Endothelial cell of umbilical vein (primary cell): ENCODE measurements around the gene TIMM10B. TPM values are rescaled to one million over a fixed set of nuclear protein-coding genes. Genes with fewer than 3 reads are reported as not detected.

Experiments used
- BruUV-seq: library from RNA; stranded (reverse); fragments of 400-500 nt; replicated peaks from 2 replicates; lab custom pipeline; 2021; lab: Mats Ljungman, UMichigan
- CTCF ChIA-PET: fragments of 300-600, 350-600 bp; sonication (Branson Sonifier 250); formaldehyde crosslinking; loops from one replicate; lab custom pipeline; 2021; ENCODE audit warnings: antibody characterized with exemption, inconsistent platforms; lab: Charles Lee
- POLR2A ChIA-PET: fragments of 300-600, 350-600 bp; sonication (Branson Sonifier 250); formaldehyde crosslinking; loops from one replicate; lab custom pipeline; 2021; ENCODE audit warnings: antibody characterized with exemption, inconsistent platforms; lab: Charles Lee
- DNase-seq: peaks from one replicate; pipeline ENCODE4 v3.0.0-alpha.2; 2011; ENCODE audit warnings: low read depth, low spot score
- FAIRE-seq: peaks from 2 replicates; lab custom pipeline; 2011; peaks lifted over from hg19 to GRCh38; lab: Jason Lieb, UNC
- H2AFZ ChIP-seq: 2 replicates; pipeline ENCODE4 v1.6.0; 2012; ENCODE audit warnings: low read depth, low read length, control low read depth, inconsistent platforms
- H3K27ac ChIP-seq: 2 replicates; pipeline ENCODE4 v1.5.1; 2011; ENCODE audit warnings: low read depth, mild to moderate bottlenecking, control low read depth, low read length, moderate library complexity; ENCODE audit not compliant: insufficient read depth
- H3K27me3 ChIP-seq, 2 experiments: 2 replicates each; pipeline versions ENCODE4 v1.6.0 to v1.6.1; 2011; ENCODE audit warnings: low read length in 2 of 2, mixed read lengths in 1 of 2; ENCODE audit not compliant: control insufficient read depth in 2 of 2, insufficient read depth in 2 of 2
- H3K36me3 ChIP-seq, 2 experiments: 2 replicates in 1 of 2; 3 replicates in 1 of 2; pipeline ENCODE4 v1.5.1; 2011; ENCODE audit warnings: low read length in 2 of 2, mild to moderate bottlenecking in 1 of 2, moderate library complexity in 1 of 2; ENCODE audit not compliant: control insufficient read depth in 2 of 2, insufficient read depth in 2 of 2; ENCODE audit errors: extremely low read depth in 1 of 2
- H3K4me1 ChIP-seq: 3 replicates; pipeline ENCODE4 v1.5.1; 2011; ENCODE audit warnings: mild to moderate bottlenecking, low read length; ENCODE audit not compliant: control insufficient read depth, insufficient read depth; ENCODE audit errors: extremely low read depth
- H3K4me2 ChIP-seq: 2 replicates; pipeline ENCODE4 v1.6.1; 2011; ENCODE audit warnings: low read length, control low read depth, mixed read lengths; ENCODE audit not compliant: insufficient read depth
- H3K4me3 ChIP-seq, 3 experiments: fragments of 200-600 bp in 1 of 3; sonication (generic), shearing (Covaris generic) in 1 of 3; replicated peaks in 1 of 3; 2 replicates each; pipeline ENCODE4 v1.5.1; 2011 to 2016; ENCODE audit warnings: control low read depth in 3 of 3, low read length in 3 of 3, mild to moderate bottlenecking in 2 of 3, inconsistent platforms in 1 of 3, low read depth in 1 of 3, moderate library complexity in 1 of 3; ENCODE audit not compliant: insufficient read depth in 1 of 3
- H3K79me2 ChIP-seq: 2 replicates; pipeline ENCODE4 v1.6.0; 2012; ENCODE audit warnings: low read length, inconsistent platforms; ENCODE audit not compliant: control insufficient read depth, insufficient read depth
- H3K9ac ChIP-seq: replicated peaks from 2 replicates; pipeline ENCODE3; 2011; ENCODE audit warnings: low read length, control low read depth; ENCODE audit not compliant: insufficient read depth; ENCODE audit errors: extremely low read depth
- H3K9me1 ChIP-seq: replicated peaks from 3 replicates; pipeline ENCODE4 v1.6.0; 2011; ENCODE audit warnings: mild to moderate bottlenecking, low read length; ENCODE audit not compliant: control insufficient read depth, insufficient read depth; ENCODE audit errors: extremely low read depth
- H3K9me3 ChIP-seq: replicated peaks from 2 replicates; pipeline ENCODE4 v1.5.1; 2012; ENCODE audit warnings: low read length, inconsistent platforms; ENCODE audit not compliant: control insufficient read depth, insufficient read depth
- H4K20me1 ChIP-seq: replicated peaks from 2 replicates; pipeline ENCODE3; 2011; ENCODE audit warnings: mild to moderate bottlenecking, low read length; ENCODE audit not compliant: control insufficient read depth, insufficient read depth; ENCODE audit errors: extremely low read depth
- CTCF ChIP-seq, 2 donors: IDR thresholded peaks; 1 replicate in 1 of 2; 2 replicates in 1 of 2; pipeline ENCODE4 v1.5.1; 2011; ENCODE audit warnings: low read length in 2 of 2, mild to moderate bottlenecking in 2 of 2, moderate library complexity in 2 of 2, control low read depth in 1 of 2, inconsistent platforms in 1 of 2, low read depth in 1 of 2; ENCODE audit not compliant: insufficient read depth in 1 of 2; ENCODE audit errors: extremely low read depth in 1 of 2
- EZH2 ChIP-seq: IDR thresholded peaks from 2 replicates; pipeline ENCODE4 v1.6.1; 2012; ENCODE audit warnings: borderline replicate concordance, low read depth, mild to moderate bottlenecking, moderate library complexity, low read length, inconsistent platforms; ENCODE audit not compliant: severe bottlenecking
- FOS ChIP-seq: IDR thresholded peaks from 2 replicates; pipeline ENCODE4 v1.6.1; 2011; ENCODE audit warnings: mild to moderate bottlenecking, low read length, moderate library complexity, borderline replicate concordance; ENCODE audit not compliant: insufficient read depth
- GATA2 ChIP-seq: IDR thresholded peaks from 2 replicates; pipeline ENCODE4 v1.7.0; 2011; ENCODE audit warnings: low read depth, mild to moderate bottlenecking, moderate library complexity, mixed read lengths, low read length; ENCODE audit not compliant: insufficient read length, insufficient read depth
- JUN ChIP-seq: IDR thresholded peaks from 2 replicates; pipeline ENCODE4 v1.6.1; 2011; ENCODE audit warnings: borderline replicate concordance, low read depth; ENCODE audit not compliant: insufficient read length, insufficient read depth
- MAX ChIP-seq: IDR thresholded peaks from 2 replicates; pipeline ENCODE4 v1.6.1; 2011; ENCODE audit not compliant: insufficient read depth, insufficient read length
- MYC ChIP-seq: IDR thresholded peaks from one replicate; pipeline ENCODE4 v1.6.1; 2011; ENCODE audit warnings: mild to moderate bottlenecking, low read depth, low read length
- POLR2A ChIP-seq: IDR thresholded peaks from 2 replicates; pipeline ENCODE4 v1.6.1; 2012; ENCODE audit warnings: low read depth, mild to moderate bottlenecking, control low read depth, low read length
- POLR2AphosphoS5 ChIP-seq: IDR thresholded peaks from 2 replicates; pipeline ENCODE4 v1.6.1; 2012; ENCODE audit warnings: low read depth, mild to moderate bottlenecking, control low read depth, low read length, moderate library complexity; ENCODE audit not compliant: insufficient read depth
- dilution Hi-C: fragments of 300-500 bp; cut with MboI; formaldehyde crosslinking; loops from one replicate; pipeline ENCODE4 v1.15.0; 2019; ENCODE audit warnings: low sequenced_read_pairs; ENCODE audit not compliant: extremely low pct_ligation_motif_present
- intact Hi-C: fragments of 100-400 bp; cut with micrococcal nuclease; formaldehyde crosslinking; loops from one replicate; pipeline ENCODE4 v1.10.0; 2022
- polyA plus RNA-seq, 4 experiments: library from polyadenylated mRNA; depleted of rRNA in 3 of 4; stranded (reverse) in 3 of 4; unstranded in 1 of 4; fragments of >200 nt; gene quantifications; 2 replicates each; pipeline versions ENCODE4 v1.2.1 to v1.2.3, GENCODE V29; 2011 to 2012; ENCODE audit warnings: missing spikeins in 1 of 4
- total RNA-seq: library from RNA; stranded (reverse); gene quantifications from 2 replicates; pipeline ENCODE4 v1.2.3, GENCODE V29; 2021

TIMM10B gene
- total and polyA plus RNA-seq, 2 donors (not counting 3 experiments of a cell fraction or from before 2014, with no cell fraction given): 31.3 to 36.5 TPM

GRCh38 chr11:6458352-6459098 is 22.8 kb upstream of the TIMM10B start:
- no peaks in the 10 kb centered on the region for H4K20me1 ChIP-seq
- H3K4me3 ChIP-seq: no peak overlapping the region
- no peak overlapping the region for H3K27ac ChIP-seq
- CTCF ChIA-PET: interaction anchor here (1.1 to 2.0 kb wide), 3 partner anchors 13 to 20 kb away, joined by 3 to 13 read pairs (median 6); no protein-coding TSS in a partner anchor
- intact Hi-C loops: no loop called here
- no peak overlapping the region for H3K4me2 ChIP-seq
- no peaks in the 10 kb centered on the region for H3K9me3 ChIP-seq
- FAIRE-seq: no peak
- POLR2A ChIA-PET: no interaction called here
- no peaks in the 10 kb centered on the region for H3K4me1 ChIP-seq
- no peaks in the 10 kb centered on the region for H3K79me2 ChIP-seq
- H3K36me3 ChIP-seq: peaks cover 0 to 36% of the 10 kb centered on the region in 2 experiments
- H3K9me1 ChIP-seq: no peaks in the 10 kb centered on the region
- no peaks in the 10 kb centered on the region for H3K27me3 ChIP-seq
- no peak for TF ChIP-seq POLR2A
- no peak for TF ChIP-seq POLR2AphosphoS5
- BruUV-seq: no TSS peak
- H3K9ac ChIP-seq: no peak overlapping the region
- dilution Hi-C loops: no loop called here
- no peak overlapping the region for H2AFZ ChIP-seq
- DNase-seq: no peak

- H3K27me3 ChIP-seq: no peaks in the 10 kb centered on the region
- H3K4me2 ChIP-seq: no peak overlapping the region
- no peak overlapping the region for H3K4me3 ChIP-seq
- intact Hi-C loops: no loop called here
- no peaks in the 10 kb centered on the region for H4K20me1 ChIP-seq
- CTCF ChIA-PET: interaction anchor here (1.1 to 2.0 kb wide), 4 partner anchors 13 to 80 kb away, joined by 3 to 13 read pairs (median 6); no protein-coding TSS in a partner anchor
- no peaks in the 10 kb centered on the region for H3K9me1 ChIP-seq
- H3K4me1 ChIP-seq: no peaks in the 10 kb centered on the region
- no peak overlapping the region for H3K9ac ChIP-seq
- DNase-seq: no peak
- dilution Hi-C loops: no loop called here
- H3K9me3 ChIP-seq: no peaks in the 10 kb centered on the region
- no peak overlapping the region for H3K27ac ChIP-seq
- POLR2A ChIA-PET: no interaction called here
- TF ChIP-seq MYC (no peak), POLR2A (no peak), GATA2 (no peak), CTCF (IDR thresholded peaks at IDR 0.05; ENCODE audit: extremely low read depth in 1 of 2, insufficient read depth in 1 of 2, low read depth in 1 of 2, low read length in 2 of 2) (no peak), MAX (no peak), POLR2AphosphoS5 (no peak), EZH2 (no peak), JUN (no peak), FOS (no peak)
- no TSS peak for BruUV-seq
- no peak overlapping the region for H2AFZ ChIP-seq
- H3K36me3 ChIP-seq: peaks cover 0 to 36% of the 10 kb centered on the region in 2 experiments
- no peak for FAIRE-seq
- no peaks in the 10 kb centered on the region for H3K79me2 ChIP-seq
Measured at GRCh38 chr11:6459099-6459450, 22.2 kb upstream of the TIMM10B start.
